GM08714 (cell line): Measurements from ENCODE around the gene CBLC.

Experiments used
- H3K4me3 ChIP-seq: fragments of 200-500 bp; sonication (Bioruptor generic); 2 replicates; pipeline ENCODE4 v1.5.1; 2014; ENCODE audit warnings: mild to moderate bottlenecking, low read length, inconsistent platforms
- ZNF274 ChIP-seq: IDR thresholded peaks from 2 replicates; pipeline ENCODE4 v1.6.1; 2012; ENCODE audit warnings: mild to moderate bottlenecking, low read depth, low read length

CBLC gene

GRCh38 chr19:44809577-44810233 is 32.0 kb downstream of the CBLC start:
- no peak overlapping the region for H3K4me3 ChIP-seq

GRCh38 chr19:44810234-44811121 is 32.8 kb downstream of the CBLC start:
- TF ChIP-seq ZNF274 = no peak
- no peak overlapping the region for H3K4me3 ChIP-seq

More at GRCh38 chr19:44809577-44810233, 32.0 kb downstream of the CBLC start:
- TF ChIP-seq ZNF274 = no peak

GRCh38 chr19:44811122-44811419 is 33.4 kb downstream of the CBLC start:
- no peak for TF ChIP-seq ZNF274
- H3K4me3 ChIP-seq = no peak overlapping the region

- no peak for TF ChIP-seq ZNF274
- H3K4me3 ChIP-seq = no peak overlapping the region
Observed at GRCh38 chr19:44812142-44812718, 34.5 kb downstream of the CBLC start.

GRCh38 chr19:44813070-44813840 is 35.6 kb downstream of the CBLC start:
- no peak for TF ChIP-seq ZNF274
- H3K4me3 ChIP-seq = no peak overlapping the region

GRCh38 chr19:44813841-44814470 is 36.3 kb downstream of the CBLC start:
- no peak for TF ChIP-seq ZNF274
- H3K4me3 ChIP-seq = no peak overlapping the region

- H3K4me3 ChIP-seq = no peak overlapping the region
- TF ChIP-seq ZNF274 = no peak
Observed at GRCh38 chr19:44814517-44814916, 36.8 kb downstream of the CBLC start.

- no peak overlapping the region for H3K4me3 ChIP-seq
- TF ChIP-seq ZNF274 = no peak
Observed at GRCh38 chr19:44816301-44816700, 38.6 kb downstream of the CBLC start.

- no peak for TF ChIP-seq ZNF274
Observed at GRCh38 chr19:44817725-44818465, 40.2 kb downstream of the CBLC start.

GRCh38 chr19:44818466-44819031 is 40.9 kb downstream of the CBLC start:
- TF ChIP-seq ZNF274 = no peak
- H3K4me3 ChIP-seq = no peak overlapping the region

More at GRCh38 chr19:44817725-44818465, 40.2 kb downstream of the CBLC start:
- H3K4me3 ChIP-seq = no peak overlapping the region

GRCh38 chr19:44819246-44819832 is 41.6 kb downstream of the CBLC start:
- TF ChIP-seq ZNF274 = no peak

More at GRCh38 chr19:44819246-44819832, 41.6 kb downstream of the CBLC start:
- no peak overlapping the region for H3K4me3 ChIP-seq
